ENCODE results near the gene PHF2.

The PHF2 gene

GRCh38 chr9:93569621-93570174 is 6.7 kb upstream of the PHF2 start:
- no peak for DNase-seq

DNA sequence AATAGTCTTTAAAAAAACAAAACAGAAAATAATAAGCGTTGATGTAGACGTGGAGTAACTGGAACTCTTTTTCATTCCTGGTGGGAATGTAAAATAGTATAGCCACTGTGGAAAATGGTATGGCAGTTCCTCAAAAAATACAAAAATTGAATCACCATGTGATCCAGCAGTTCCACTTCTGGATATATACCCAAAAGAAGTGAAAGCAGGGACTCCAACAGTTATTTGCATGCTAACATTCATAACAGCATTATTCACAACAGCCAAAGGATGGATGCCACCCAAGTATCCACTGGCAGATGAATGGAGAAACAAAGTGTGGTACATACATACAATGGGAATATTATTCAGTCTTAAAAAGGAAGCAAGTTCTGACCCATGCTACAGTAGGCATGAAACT is 4.2 kb upstream of the PHF2 start:
- no peak for DNase-seq

DNA sequence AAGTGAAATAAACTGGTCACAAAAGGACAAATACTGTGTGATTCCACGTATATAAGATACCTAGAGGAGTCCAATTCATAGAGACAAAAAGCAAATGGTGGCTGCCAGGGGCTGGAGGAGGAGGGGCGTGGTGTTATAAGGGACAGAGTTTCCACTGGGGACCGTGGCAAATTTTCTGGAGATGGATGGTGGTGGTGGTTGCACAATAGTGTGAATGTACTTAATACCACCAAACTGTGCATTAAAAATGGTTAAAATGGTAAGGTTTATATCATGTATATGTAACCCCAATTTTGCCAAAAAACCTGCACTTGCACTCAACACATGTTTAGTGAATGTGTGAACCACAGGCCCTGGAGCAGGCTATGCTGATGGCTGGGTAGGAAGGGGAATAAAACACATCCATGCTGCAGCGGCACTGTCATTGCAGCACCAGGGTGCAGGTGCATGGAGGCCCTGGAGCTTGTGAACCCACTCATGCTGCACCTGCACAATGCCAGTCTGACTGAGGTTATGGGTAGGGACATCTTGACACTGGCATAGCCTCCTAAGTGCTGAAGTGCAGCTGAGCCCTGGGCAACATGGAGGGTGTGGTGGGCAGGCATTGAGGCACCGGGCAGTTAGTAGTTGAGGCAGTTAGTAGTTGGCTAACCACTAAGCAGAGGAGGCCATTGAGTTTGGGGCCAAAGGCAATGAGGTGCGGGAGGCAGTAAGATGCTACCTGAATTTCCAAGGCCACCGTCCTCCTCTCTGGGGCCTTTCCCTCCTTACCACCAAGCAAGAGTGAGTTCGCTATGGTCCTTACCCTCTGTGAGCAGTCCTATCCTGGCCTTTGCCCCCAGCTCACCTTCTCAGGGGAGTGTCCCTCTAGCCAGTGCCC is 3.5 kb upstream of the PHF2 start:
- DNase-seq = no peak

DNA sequence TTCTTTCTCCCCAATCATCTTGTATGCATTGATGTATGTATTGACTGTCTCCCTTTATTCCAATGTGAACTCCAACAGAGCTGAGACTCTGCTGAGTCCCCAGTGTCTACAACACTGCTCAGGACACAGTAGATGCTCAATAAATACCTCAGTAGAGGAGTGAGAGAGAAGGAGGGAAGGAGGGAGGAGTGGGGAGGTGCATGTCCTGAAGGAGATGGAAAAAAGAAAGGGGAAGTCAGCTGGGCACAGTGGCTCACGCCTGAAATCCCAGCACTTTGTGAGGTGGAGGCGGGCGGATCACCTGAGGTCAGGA is 2.9 kb upstream of the PHF2 start:
- no peak for DNase-seq

DNA sequence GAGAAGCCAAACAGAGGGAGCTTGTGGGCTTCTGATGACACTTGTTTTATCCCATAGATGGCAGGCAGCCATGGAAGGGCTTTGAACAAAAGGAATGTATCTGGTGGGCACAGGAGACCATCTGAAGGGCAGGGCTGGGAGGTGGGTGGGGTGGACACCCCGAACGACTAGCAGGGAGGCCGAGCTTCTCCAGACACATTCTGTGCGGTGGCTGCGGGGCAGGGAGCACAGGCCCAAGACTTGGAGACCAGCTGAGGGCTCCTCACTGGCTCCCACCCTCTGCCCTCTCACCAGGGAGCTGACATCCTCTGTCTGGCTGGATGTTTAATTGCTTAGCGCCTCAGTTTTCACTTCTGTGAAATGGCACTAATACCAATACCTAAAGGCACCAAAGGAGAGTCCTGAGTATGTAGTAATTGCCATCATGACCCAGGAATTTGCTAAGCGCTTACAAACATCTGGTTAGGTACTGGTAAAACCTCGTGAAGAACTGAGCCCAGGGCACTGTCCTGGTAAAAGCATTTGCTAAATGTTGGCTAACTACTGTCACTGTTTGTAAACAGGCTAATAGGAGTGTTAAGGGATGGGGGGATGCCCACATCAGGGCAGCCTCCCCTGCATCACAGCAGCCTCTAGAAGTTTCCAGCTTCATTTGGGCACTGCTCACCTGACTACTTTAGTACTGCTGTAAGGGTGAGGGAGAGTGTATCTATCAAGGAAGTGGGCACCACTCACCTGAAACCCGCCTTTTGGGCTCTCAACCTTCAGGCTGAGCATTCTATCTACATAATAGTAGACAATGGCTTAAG is 2.1 kb upstream of the PHF2 start:
- no peak for DNase-seq

DNA sequence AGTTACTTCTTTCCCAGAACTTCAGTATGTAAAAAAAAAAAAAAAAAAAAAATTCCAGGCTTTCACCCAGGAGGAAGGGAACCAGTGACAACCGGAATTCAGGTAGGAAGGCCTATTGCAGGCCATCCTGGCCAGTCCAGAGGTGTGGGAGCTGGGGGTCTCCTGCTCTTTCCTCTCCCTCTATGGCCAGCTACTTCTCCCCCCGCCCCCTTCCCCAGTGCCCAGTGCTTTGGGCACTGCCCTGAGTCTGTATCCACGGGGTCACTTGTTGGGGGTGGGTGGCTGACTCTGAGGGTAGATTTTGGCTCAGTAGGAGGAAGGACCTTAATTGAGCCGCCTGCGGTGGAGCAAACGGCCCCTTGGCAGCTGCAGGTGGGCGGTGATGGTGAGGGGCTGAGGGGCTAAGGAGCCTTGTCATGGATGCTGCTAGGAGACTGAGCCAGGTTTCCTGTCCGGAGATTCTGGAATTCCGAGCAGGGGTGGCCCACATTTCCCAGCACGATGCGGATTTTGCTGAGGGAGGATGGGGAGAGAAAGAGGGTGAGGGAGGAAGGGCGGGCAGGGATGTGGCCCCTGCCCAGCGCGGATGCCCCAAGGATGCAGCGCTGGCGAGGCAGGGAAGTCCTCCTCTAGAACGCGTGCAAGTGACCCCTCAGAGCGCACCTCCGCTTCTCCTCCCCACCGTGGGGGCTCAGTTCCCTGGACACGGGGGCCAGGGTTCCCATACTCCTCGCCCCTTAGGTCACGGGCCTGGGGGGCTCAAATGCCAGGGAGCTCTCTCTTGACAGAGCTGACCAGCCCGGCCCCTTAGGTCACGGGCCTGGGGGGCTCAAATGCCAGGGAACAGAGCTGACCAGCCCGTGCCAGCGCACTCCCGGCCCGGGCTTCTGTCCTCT is 1.2 kb upstream of the PHF2 start:
- DNase-seq = no peak

GRCh38 chr9:93575796-93576257 is 557 bp upstream of the PHF2 start:
- no peak for DNase-seq

DNA sequence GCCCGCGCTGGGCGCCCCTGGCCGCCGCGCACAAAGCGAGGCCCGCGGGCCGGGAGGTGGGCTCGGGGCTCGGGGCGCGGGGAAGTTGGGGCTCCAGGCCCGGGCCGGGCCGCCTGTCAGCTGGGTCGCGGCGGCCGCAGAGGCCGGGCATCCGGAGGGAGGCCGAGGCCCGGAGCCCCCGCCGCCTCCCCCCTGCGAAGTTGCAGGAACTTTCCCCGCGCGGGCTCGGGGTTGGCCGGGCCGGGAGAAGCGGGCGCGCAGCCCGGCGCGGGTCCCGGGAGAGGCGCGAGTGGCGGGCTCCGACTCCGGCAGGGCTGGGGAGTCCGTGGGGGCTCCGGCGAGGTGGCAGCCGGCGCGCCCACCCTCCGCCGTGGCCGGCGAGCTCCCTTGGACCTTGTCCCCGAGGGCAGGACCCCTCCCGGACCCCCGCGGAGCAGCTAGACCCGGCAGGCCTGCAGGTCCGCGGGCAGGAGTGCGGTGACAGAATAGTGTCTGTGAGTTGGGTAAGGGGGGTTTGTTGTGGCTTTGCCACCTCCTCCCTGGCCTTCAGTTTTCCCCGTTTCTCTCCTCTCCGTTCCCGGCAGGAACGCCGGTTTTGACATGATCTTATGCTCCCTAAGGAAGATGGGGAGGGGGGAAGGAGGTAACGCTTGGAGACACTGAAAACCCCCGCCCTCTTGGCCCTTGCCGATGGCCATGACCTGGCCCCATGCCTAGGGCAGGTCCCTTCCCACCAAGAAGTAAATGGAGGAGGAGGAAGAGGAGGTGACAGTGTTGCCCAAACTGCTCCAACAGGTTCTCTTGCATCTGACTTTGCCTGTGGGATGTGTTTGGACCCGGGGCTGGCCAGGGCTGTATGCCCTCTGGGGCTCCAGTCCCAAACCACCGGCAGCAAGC is 942 bp downstream of the PHF2 start:
- DNase-seq = no peak

- no peak for DNase-seq
Observed at GRCh38 chr9:93577975-93578682, 1.7 kb downstream of the PHF2 start.

DNA sequence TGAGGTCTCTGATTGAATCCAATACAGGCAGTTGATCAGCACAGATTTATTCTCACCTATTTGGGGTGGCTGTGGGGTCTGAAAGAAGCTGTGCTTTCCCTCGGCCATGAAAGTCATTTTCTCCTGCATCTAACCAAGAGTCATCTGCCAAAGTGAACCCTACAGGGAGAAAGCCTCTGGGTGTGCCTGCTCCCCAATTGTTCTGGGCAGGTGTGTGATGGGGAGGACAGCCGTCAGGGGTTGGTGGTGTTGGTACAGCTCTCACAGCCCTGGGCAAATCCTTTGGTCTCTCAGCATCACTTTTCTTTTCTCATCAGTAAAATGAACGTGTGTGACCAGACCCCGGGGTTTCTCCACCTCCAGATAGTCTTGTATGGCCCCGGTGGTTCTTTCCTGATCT is 2.5 kb downstream of the PHF2 start:
- DNase-seq = no peak

GRCh38 chr9:93579711-93580516 is 3.5 kb downstream of the PHF2 start:
- no peak for DNase-seq

DNA sequence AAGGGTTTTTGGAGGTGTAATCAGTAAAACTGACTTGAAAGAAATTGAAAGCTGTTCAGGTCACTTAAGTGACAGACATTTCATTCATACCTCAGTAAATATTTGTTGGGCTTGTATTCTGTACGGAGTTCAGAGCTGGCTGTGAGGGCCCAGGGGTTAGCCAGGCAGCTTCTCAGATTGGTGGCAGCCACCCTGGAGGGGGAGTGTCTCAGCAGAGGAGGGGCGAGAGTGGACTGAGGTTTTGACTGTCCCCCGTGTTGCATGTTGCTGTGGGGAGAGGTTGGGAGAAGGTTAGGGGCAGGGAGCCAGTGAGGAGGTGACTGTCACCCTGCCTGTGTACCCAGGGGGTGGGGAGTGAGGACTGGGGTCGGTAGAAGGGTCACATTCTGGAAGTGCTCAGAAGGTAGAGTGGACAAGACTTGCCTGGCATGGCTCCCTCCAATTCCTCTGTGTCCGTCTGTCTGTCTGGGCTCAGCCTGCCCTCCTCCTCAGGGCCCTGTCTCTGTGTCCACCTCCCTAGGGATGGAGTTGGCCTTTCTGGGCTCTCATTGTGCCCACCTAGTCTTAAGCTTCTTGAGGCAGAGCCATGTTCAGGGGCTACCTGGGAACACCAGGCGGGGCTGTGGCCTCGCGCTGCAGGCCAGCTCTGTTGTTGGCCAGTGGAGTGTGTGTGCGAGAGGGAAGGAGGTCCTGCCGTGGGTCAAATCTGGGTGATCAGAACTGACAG is 4.4 kb downstream of the PHF2 start:
- no peak for DNase-seq

DNA sequence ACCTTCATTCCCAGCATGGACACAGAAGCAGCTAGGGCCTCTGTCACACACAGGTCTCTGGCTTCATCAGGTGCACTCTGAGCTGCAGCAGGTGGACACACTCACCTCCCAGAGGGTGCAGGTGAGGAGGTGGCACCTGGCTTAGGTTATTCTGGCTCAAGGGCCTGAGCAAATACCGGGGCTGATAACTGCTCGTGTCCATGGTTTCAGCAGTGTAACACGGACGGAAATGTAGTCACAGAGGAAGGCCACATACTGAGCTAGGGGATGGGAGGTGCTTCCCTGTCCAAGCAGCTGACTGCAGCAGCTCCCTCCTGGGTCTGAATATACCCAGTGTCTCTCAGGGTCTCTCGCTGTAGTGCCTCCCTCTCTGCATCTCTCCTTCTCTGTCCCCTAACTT is 5.7 kb downstream of the PHF2 start:
- DNase-seq = no peak

DNA sequence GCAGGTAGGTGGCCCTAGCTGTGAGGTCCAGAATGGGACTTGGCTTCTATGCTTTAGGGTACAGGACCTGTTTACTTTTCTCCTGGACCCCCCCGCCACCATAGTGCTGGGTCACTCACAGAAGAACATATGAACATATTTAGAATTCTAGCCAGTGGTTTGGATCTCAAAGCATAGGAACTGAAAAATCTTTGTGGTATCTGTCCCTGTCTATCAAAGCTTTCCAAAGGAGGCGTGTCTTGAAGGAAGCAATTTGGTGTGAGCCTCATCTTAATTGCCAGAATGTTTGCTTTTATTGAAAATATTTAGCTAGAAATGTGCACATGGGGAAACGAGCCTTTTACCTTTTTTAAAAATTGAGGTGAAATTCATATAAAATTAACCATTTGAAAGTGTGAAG is 6.2 kb downstream of the PHF2 start:
- no peak for DNase-seq

DNA sequence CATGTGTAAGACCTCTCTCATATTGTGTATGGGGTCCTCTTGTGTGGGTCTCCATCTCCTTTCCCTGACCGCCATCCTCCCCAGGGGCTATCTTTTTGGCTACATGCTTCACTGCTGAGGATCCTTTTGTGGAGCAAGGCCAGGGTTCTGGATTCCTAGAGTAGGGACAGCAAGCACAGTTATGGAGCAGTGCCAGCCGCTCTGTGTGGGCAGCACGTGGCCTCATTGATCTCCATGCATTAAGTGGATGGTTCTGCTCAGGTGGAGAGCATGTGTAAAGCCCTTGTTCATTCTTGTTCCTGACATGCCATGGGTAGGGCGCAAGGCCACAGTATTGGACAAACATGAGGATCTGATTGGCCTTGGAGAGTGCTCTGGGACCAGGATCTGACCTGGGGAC is 8.9 kb downstream of the PHF2 start:
- DNase-seq = no peak

- DNase-seq = no peak
Observed at GRCh38 chr9:93585695-93586094, 9.3 kb downstream of the PHF2 start.

- no peak for DNase-seq
Observed at GRCh38 chr9:93586290-93587057, 10.1 kb downstream of the PHF2 start.

GRCh38 chr9:93587284-93587650 is 10.9 kb downstream of the PHF2 start:
- no peak for DNase-seq
